Transverse colon (tissue), 3 donors: Measurements from ENCODE around the gene FBXO47.

ENCODE experiments used
- CTCF ChIP-seq, 5 experiments: fragments of 200-600 bp in 3 of 5; fragments of 450-650 bp in 2 of 5; sonication (generic) in 3 of 5; IDR thresholded peaks; 1 replicate in 2 of 5; 2 replicates in 3 of 5; pipeline ENCODE4 v1.5.1; 2016 to 2017; ENCODE audit warnings: antibody characterized with exemption in 5 of 5, inconsistent platforms in 3 of 5, mild to moderate bottlenecking in 2 of 5, moderate library complexity in 1 of 5
- POLR2A ChIP-seq: fragments of 450-650 bp; IDR thresholded peaks from one replicate; pipeline ENCODE4 v1.6.1; 2016; ENCODE audit warnings: antibody characterized with exemption, mild to moderate bottlenecking, moderate library complexity

GRCh38 chr17:38960402-38960801 is 6.8 kb downstream of the FBXO47 start:
- TF ChIP-seq POLR2A = no peak
- TF ChIP-seq CTCF (IDR thresholded peaks at IDR 0.05) = no peak
